Neural progenitor cell (in vitro differentiated cells): ENCODE data around the gene MORN3. TPM values are rescaled to one million over a fixed set of nuclear protein-coding genes. Genes with fewer than 3 reads are reported as not detected.

Experiments
- DNase-seq: peaks from one replicate; pipeline ENCODE4 v3.0.0-alpha.2; 2016; ENCODE audit warnings: low spot score
- H2AFZ ChIP-seq: fragments of 200-600 bp; sonication (generic); replicated peaks from 2 replicates; pipeline ENCODE4 v1.6.1; 2016; ENCODE audit warnings: antibody characterized with exemption
- H3F3A ChIP-seq: fragments of 200-600 bp; sonication (generic); 2 replicates; pipeline ENCODE4 v1.6.1; 2016; ENCODE audit warnings: antibody characterized with exemption, low read depth
- H3K27ac ChIP-seq: fragments of 200-600 bp; sonication (generic); 2 replicates; pipeline ENCODE4 v1.5.1; 2016; ENCODE audit warnings: mild to moderate bottlenecking
- H3K27me3 ChIP-seq: fragments of 200-600 bp; sonication (generic); 2 replicates; pipeline ENCODE4 v1.6.1; 2016; ENCODE audit warnings: mild to moderate bottlenecking, moderate library complexity
- H3K36me3 ChIP-seq: fragments of 200-600 bp; sonication (generic); 2 replicates; pipeline ENCODE4 v1.5.1; 2016
- H3K4me1 ChIP-seq: fragments of 200-600 bp; sonication (generic); 2 replicates; pipeline ENCODE4 v1.6.1; 2016; ENCODE audit warnings: mixed run types
- H3K4me2 ChIP-seq: fragments of 200-600 bp; sonication (generic); 2 replicates; pipeline ENCODE4 v1.6.1; 2016
- H3K4me3 ChIP-seq: fragments of 200-600 bp; sonication (generic); 2 replicates; pipeline ENCODE4 v1.5.1; 2016
- H3K79me2 ChIP-seq: fragments of 200-600 bp; sonication (generic); 2 replicates; pipeline ENCODE4 v1.6.1; 2016; ENCODE audit warnings: low read depth
- H3K9ac ChIP-seq: fragments of 200-600 bp; sonication (generic); 2 replicates; pipeline ENCODE4 v1.6.1; 2016
- H3K9me3 ChIP-seq: fragments of 200-600 bp; sonication (generic); 2 replicates; pipeline ENCODE4 v1.5.1; 2016; ENCODE audit warnings: low read depth
- H4K20me1 ChIP-seq: fragments of 200-600 bp; sonication (generic); 2 replicates; pipeline ENCODE4 v1.6.1; 2016; ENCODE audit warnings: low read depth
- H3K27ac Mint-ChIP-seq: 3 replicates; pipeline ENCODE4 v1.8.0; 2021; ENCODE audit warnings: mixed read lengths
- H3K27me3 Mint-ChIP-seq: 2 replicates; pipeline ENCODE4 v1.8.0; 2022; ENCODE audit warnings: low read depth, mild to moderate bottlenecking, inconsistent platforms, moderate library complexity, mixed read lengths; ENCODE audit not compliant: insufficient read depth
- H3K36me3 Mint-ChIP-seq: 3 replicates; pipeline ENCODE4 v1.8.0; 2021; ENCODE audit warnings: mixed read lengths
- H3K4me1 Mint-ChIP-seq: 3 replicates; pipeline ENCODE4 v1.8.0; 2021; ENCODE audit warnings: mixed read lengths
- H3K4me3 Mint-ChIP-seq: 3 replicates; pipeline ENCODE4 v1.8.0; 2021; ENCODE audit warnings: mild to moderate bottlenecking, moderate library complexity, mixed read lengths
- H3K9me3 Mint-ChIP-seq: 3 replicates; pipeline ENCODE4 v1.8.0; 2020; ENCODE audit warnings: mixed read lengths
- EZH2 ChIP-seq: fragments of 200-600 bp; sonication (generic); IDR thresholded peaks from 2 replicates; pipeline ENCODE4 v1.6.1; 2017; ENCODE audit warnings: antibody characterized with exemption, mild to moderate bottlenecking, moderate library complexity
- EZH2phosphoT487 ChIP-seq: fragments of 200-600 bp; sonication (generic); IDR thresholded peaks from 2 replicates; pipeline ENCODE4 v1.6.1; 2017; ENCODE audit warnings: antibody characterized with exemption
- total RNA-seq: library from RNA; depleted of rRNA; stranded (reverse); fragments of >200 nt; gene quantifications from 2 replicates; pipeline ENCODE4 v1.2.3, GENCODE V29; 2015; ENCODE audit warnings: low replicate concordance
- TF ChIP-seq, protein P1 (sequence below): fragments of 200-600 bp; sonication (generic); IDR thresholded peaks from 2 replicates; pipeline ENCODE4 v1.5.1; 2017; ENCODE audit warnings: antibody characterized with exemption, mild to moderate bottlenecking

Gene MORN3, protein sequence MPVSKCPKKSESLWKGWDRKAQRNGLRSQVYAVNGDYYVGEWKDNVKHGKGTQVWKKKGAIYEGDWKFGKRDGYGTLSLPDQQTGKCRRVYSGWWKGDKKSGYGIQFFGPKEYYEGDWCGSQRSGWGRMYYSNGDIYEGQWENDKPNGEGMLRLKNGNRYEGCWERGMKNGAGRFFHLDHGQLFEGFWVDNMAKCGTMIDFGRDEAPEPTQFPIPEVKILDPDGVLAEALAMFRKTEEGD
- 0.19 and 1.3 TPM in 2 replicates for total RNA-seq

DNA sequence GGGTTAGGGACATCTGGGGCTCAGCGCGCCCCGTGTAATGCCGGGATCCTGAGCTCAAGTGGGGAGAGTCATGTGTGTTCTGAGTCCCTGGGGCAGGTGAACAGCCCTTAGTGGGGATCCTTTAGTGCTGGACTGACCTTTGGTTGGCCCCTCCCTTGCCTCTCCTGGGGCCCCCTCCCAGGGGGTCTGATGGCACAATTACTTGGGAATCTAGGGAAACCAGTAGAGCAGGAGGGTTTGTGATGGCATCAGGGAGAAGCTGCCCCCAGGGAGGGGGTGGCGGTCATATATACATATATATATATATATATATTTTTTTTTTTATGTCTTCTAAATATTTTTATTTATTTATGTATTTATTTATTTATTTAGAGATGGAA, at the start of gene MORN3:
MORN3 (minus strand) TSS at position 134 of the 380 bp plus-strand sequence. CDS start 171 bp downstream, outside the sequence.
- Histone ChIP-seq H3K9ac (no peak within 1 kb of the TSS), H3K27ac (no peak within 1 kb of the TSS), H3K9me3 (no peaks in the 10 kb centered on the region), H3K4me1 (peaks cover 2% of the 10 kb centered on the region), H3F3A (peaks cover 24% of the 10 kb centered on the region), H3K36me3 (no peaks in the 10 kb centered on the region), H3K79me2 (peaks cover 4% of the 10 kb centered on the region), H3K4me3 (no peak within 1 kb of the TSS), H3K27me3 (no peaks in the 10 kb centered on the region), H3K4me2 (no peak within 1 kb of the TSS), H4K20me1 (no peaks in the 10 kb centered on the region), H2AFZ (no peak within 1 kb of the TSS)
- DNase-seq: no peak
- H3K9me3 Mint-ChIP-seq: no peaks in the 10 kb centered on the region
- no peak within 1 kb of the TSS for H3K4me3 Mint-ChIP-seq
- H3K4me1 Mint-ChIP-seq: peaks cover 13% of the 10 kb centered on the region
- H3K27me3 Mint-ChIP-seq: peaks cover 10% of the 10 kb centered on the region
- no peak for TF ChIP-seq EZH2phosphoT487
- TF ChIP-seq, protein P1, sequence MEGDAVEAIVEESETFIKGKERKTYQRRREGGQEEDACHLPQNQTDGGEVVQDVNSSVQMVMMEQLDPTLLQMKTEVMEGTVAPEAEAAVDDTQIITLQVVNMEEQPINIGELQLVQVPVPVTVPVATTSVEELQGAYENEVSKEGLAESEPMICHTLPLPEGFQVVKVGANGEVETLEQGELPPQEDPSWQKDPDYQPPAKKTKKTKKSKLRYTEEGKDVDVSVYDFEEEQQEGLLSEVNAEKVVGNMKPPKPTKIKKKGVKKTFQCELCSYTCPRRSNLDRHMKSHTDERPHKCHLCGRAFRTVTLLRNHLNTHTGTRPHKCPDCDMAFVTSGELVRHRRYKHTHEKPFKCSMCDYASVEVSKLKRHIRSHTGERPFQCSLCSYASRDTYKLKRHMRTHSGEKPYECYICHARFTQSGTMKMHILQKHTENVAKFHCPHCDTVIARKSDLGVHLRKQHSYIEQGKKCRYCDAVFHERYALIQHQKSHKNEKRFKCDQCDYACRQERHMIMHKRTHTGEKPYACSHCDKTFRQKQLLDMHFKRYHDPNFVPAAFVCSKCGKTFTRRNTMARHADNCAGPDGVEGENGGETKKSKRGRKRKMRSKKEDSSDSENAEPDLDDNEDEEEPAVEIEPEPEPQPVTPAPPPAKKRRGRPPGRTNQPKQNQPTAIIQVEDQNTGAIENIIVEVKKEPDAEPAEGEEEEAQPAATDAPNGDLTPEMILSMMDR: no peak
- TF ChIP-seq EZH2: no peak
- H3K36me3 Mint-ChIP-seq: peaks cover 2% of the 10 kb centered on the region
- peak within 1 kb of the TSS; percentile 47 for H3K27ac Mint-ChIP-seq

DNA sequence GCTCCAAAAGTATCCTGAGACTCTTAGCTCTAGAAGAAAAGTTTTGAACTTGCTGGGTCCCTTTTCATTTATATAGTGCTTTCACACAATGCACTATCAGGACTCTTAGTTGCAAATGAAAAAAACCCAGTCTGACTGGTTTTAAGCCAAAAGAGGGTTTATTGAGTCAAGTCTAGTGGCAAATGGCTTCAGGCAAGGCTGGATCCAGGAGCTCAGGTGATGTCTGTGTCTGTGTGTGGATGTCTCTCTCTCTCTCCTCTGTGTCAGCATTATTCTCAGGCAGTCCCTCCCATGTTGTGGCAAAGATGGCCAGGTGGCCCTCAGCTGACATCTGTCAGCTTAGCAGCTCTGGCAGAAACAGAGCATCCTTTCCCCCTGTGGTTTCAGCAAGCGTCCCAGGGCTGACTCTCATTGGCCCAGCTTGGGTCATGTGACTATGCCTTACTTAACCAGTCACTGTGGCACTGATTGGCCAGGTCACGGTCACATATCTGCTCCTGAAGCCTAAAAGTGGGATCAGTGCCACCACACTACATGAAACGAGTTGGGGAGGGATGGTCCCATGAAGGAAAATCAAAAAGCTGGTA, 49.3 kb upstream of the MORN3 start:
- Histone ChIP-seq H3K9ac (no peak overlapping the region), H3K9me3 (no peaks in the 10 kb centered on the region), H3F3A (peaks cover 6% of the 10 kb centered on the region), H3K4me1 (peaks cover 4% of the 10 kb centered on the region), H3K27me3 (no peaks in the 10 kb centered on the region), H3K4me3 (no peak overlapping the region), H3K36me3 (no peaks in the 10 kb centered on the region), H2AFZ (no peak overlapping the region), H3K27ac (no peak overlapping the region), H4K20me1 (peaks cover 12% of the 10 kb centered on the region), H3K4me2 (no peak overlapping the region), H3K79me2 (peaks cover 35% of the 10 kb centered on the region)
- H3K27ac Mint-ChIP-seq: peak overlapping the region; percentile 15
- no peak for DNase-seq
- no peaks in the 10 kb centered on the region for H3K9me3 Mint-ChIP-seq
- no peak for TF ChIP-seq EZH2phosphoT487
- TF ChIP-seq EZH2: no peak
- TF ChIP-seq, protein P1: no peak
- peaks cover 2% of the 10 kb centered on the region for H3K27me3 Mint-ChIP-seq
- peaks cover 32% of the 10 kb centered on the region for H3K4me1 Mint-ChIP-seq
- H3K36me3 Mint-ChIP-seq: no peaks in the 10 kb centered on the region
- H3K4me3 Mint-ChIP-seq: no peak overlapping the region

DNA sequence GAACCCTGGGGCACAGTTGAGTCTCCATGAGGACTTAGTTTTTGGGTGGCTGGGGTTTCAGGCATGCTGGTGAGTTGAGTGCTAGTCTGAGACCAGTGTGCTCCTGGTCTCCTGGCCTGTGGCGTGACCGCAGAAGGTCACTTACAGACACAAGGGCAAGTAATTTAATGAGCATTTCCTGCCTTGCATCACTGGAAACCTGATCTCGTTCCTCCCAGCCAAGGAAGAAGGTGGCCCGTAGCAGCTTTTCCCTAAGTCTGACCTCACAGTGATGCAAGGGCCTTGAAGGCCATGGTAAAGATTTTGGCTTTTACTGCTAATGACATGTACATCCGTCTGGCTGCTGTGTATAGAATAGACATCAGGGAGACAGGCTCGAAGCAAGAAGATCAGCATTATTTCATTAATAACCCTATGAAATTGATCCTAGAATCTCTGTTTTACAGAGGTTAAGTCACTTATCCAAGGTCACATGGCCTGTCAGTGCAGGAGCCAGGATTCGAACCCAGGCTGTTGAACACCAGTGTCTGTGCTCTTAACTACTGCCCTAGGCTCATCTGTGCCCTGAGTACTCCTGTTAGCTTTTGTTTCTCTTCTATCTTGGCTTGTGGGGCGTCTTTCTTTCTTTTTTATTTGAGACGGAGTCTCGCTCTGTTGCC, 47.7 kb upstream of the MORN3 start:
- Histone ChIP-seq H3K27me3 (no peaks in the 10 kb centered on the region), H2AFZ (no peak overlapping the region), H3K9me3 (no peaks in the 10 kb centered on the region), H3F3A (peaks cover 9% of the 10 kb centered on the region), H3K79me2 (peaks cover 42% of the 10 kb centered on the region), H3K4me1 (peaks cover 4% of the 10 kb centered on the region), H3K36me3 (no peaks in the 10 kb centered on the region), H3K4me3 (no peak overlapping the region), H4K20me1 (peaks cover 16% of the 10 kb centered on the region), H3K27ac (peak overlapping the region; percentile 8), H3K4me2 (peak overlapping the region; percentile 7), H3K9ac (no peak overlapping the region)
- TF ChIP-seq EZH2 (no peak), EZH2phosphoT487 (no peak)
- Mint-ChIP-seq H3K27ac (no peak overlapping the region), H3K36me3 (no peaks in the 10 kb centered on the region), H3K4me1 (peaks cover 40% of the 10 kb centered on the region), H3K4me3 (no peak overlapping the region), H3K9me3 (no peaks in the 10 kb centered on the region), H3K27me3 (peaks cover 6% of the 10 kb centered on the region)
- DNase-seq: no peak
